ENCODE measurements around the gene PDZD11.

DNA sequence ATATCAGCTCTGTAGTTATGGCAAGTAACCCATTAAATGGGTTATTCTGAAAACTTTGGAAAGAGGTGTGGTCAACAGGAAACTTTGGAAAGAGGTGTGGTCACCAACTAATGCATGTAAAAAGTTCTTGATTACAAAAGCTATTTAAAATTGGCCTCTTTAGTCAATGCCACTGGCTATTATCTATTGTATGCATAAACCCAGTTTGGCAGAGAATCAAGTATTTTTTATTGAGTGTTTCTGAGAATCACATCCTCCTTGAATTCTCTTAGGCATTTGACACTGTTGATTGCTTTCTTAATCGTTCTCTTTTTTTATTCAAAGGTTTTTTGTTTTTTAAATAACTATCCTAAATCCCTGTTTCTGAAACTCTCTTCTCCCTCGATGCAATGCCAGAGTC lies 37.2 kb downstream of the PDZD11 start:
- TF ChIP-seq, protein P1, sequence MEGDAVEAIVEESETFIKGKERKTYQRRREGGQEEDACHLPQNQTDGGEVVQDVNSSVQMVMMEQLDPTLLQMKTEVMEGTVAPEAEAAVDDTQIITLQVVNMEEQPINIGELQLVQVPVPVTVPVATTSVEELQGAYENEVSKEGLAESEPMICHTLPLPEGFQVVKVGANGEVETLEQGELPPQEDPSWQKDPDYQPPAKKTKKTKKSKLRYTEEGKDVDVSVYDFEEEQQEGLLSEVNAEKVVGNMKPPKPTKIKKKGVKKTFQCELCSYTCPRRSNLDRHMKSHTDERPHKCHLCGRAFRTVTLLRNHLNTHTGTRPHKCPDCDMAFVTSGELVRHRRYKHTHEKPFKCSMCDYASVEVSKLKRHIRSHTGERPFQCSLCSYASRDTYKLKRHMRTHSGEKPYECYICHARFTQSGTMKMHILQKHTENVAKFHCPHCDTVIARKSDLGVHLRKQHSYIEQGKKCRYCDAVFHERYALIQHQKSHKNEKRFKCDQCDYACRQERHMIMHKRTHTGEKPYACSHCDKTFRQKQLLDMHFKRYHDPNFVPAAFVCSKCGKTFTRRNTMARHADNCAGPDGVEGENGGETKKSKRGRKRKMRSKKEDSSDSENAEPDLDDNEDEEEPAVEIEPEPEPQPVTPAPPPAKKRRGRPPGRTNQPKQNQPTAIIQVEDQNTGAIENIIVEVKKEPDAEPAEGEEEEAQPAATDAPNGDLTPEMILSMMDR (tag by site-specific recombination; IDR thresholded peaks at IDR 0.05), result no peak
- no peak for TF ChIP-seq SALL2 (tag by site-specific recombination; IDR thresholded peaks at IDR 0.05; ENCODE audit: borderline replicate concordance)
- no peak for TF ChIP-seq ZNF629 (tag by site-specific recombination; IDR thresholded peaks at IDR 0.05)
- TF ChIP-seq, protein P2, sequence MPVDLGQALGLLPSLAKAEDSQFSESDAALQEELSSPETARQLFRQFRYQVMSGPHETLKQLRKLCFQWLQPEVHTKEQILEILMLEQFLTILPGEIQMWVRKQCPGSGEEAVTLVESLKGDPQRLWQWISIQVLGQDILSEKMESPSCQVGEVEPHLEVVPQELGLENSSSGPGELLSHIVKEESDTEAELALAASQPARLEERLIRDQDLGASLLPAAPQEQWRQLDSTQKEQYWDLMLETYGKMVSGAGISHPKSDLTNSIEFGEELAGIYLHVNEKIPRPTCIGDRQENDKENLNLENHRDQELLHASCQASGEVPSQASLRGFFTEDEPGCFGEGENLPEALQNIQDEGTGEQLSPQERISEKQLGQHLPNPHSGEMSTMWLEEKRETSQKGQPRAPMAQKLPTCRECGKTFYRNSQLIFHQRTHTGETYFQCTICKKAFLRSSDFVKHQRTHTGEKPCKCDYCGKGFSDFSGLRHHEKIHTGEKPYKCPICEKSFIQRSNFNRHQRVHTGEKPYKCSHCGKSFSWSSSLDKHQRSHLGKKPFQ (tag by site-specific recombination; IDR thresholded peaks at IDR 0.05), result no peak
